ENCODE measurements around the gene STYX.

The STYX gene, protein sequence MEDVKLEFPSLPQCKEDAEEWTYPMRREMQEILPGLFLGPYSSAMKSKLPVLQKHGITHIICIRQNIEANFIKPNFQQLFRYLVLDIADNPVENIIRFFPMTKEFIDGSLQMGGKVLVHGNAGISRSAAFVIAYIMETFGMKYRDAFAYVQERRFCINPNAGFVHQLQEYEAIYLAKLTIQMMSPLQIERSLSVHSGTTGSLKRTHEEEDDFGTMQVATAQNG

DNA sequence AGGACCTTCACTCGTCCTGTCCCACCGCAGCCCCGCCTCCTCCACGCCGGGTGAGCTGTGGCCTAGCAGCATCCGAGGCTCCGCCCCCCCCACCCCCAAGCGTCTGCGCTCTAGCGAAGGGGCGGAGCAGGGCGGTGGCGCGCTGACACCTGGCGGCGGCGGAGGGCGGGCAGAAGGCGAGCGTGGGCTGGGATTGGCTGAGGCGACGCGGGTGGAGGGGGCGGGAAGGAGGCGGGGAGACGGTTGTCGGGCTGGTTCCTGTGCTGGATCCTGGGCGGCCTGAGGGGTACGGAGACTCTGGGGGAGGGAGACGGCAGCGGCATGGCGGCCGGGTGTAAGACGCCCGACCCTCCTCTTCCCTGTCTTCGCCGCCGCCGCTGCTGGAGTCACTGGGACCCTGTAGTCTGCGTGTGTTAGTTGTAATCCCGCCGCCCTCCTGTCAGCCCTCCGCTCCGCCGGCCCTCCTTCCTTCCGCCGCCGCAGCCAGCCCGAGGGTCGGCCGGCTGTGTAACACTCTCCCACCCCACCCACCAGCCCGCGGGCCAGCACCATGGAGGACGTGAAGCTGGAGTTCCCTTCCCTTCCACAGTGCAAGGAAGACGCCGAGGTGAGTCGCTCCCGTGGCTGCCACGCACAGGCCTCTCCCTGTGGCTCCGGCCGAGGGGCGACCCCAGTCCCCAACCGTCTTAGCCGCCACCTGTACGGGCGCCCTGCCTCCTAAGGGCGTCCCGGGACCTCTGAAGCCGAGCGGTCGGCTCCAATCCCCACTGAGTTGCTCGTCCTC lies at the start of gene STYX:
Gene STYX (plus strand): TSS at position 242 of the 784 bp plus-strand sequence. CDS start 309 bp downstream, at position 551.
- DNase-seq = peak; percentile 99

DNA sequence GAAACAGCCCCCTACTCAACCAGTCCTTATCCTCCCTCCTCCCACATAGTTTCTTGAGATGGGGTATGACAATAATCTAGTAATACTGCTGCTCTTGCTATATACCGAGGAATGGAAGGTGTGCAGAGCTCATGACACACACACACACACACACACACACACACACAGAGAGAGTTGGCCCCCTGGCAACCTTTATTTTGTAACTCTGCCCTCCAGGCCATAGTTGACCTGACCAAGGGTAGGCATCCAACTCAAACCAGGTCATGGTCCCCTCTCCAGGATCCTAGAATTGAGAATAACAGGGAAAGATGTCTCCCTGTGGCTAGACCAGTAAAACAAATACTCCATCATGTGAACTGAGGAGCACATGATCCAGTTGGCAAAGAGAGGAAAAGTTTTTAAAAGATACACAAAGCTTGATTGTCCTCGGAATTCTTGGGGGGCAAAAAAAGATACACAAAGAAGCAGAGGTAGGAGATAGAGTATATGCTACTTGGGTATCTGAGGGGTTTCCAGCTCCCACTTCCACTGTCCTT lies 45.9 kb upstream of the STYX start:
- no peak for DNase-seq

GRCh38 chr14:52686176-52686575 lies 43.8 kb upstream of the STYX start:
- DNase-seq = no peak

DNA sequence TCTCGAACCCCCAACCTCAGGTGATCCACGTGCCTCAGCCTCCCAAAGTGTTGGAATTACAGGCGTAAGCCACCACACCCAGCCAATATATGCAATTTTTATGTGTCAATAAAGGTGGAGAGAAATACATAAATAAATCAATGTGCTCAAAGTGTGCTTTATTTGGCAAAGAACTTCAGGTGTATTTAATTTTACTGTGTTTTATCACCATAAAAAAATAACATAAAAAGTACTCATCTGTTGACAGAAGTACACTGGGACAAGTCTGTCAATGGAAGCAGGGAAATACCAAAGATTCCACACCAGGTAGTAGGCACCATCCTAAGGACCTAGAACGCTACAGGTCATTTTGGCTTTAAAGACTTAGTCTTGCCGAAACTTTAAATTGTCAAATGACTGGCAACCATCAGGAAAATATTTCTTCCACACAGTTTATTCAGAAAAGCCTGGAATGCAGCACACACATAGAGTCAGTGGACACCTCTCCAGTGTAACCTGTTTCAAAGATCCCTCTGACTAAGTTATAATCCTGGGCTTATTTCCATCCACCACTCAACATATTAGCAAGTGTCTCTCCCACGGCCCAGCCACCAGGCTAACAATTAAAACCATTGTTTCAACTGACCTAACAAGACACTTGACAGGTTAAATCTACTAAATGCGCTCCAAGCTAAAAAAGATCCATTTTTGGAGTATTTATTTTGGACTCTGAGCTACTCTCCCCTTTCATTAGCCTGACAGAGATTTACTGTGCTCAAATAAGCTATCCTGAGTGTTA lies 38.8 kb upstream of the STYX start:
- DNase-seq = no peak

- DNase-seq = peak; percentile 68
Observed at GRCh38 chr14:52692248-52692962, 37.6 kb upstream of the STYX start.

DNA sequence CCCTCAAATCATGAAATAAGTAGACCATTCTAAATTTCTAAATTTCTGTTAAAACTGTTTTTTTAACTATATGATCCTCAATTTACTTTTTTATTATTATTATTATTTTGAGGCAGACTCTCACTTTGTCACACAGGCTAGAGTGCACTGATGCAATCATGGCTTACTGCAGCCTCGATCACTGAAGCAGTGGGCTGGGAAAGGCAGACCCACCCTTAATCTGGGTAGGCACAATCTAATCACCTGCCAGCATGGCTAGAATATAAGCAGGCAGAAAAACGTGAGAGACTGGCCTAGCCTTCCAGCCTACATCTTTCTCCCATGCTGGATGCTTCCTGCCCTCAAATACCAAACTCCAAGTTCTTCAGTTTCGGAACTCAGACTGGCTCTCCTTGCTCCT lies 36.9 kb upstream of the STYX start:
- no peak for DNase-seq

- DNase-seq = no peak
Observed at GRCh38 chr14:52693532-52693931, 36.4 kb upstream of the STYX start.

DNA sequence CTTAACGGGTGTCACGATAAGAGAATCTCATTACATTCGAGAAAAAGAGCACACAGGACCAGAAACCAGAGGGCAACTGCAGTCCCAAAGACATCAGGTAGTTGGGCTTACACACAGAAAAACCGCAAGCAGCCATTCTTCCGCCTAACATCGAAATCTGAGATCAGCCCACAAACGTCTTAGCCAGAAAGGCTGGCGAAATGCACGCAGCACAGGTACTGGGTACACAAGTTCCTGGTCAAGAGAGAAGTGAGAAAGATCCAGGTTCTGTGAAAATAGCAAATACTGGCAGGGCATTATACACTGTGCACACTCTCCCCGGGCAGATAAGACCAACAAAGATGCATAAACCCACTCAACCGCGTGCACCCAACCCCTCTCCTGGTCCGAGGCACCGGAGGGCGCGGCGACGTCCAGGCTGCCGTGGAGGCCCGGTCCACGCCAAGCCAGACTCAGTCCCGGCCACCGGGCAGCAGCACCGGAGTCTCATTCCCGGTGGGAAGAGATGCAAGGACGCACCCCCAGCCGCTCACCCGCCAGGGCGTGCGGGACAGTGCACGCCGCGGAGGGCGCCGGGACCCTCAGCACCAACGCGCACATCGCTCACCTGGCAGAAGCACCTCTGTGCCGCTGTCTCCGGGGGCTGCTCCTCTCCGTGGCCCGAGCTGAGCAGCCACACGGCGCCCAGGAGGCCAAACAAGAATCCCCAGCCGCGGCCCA lies 35.0 kb upstream of the STYX start:
- peak; percentile 56 for DNase-seq

- DNase-seq = peak; percentile 94
Observed at GRCh38 chr14:52695481-52696091, 34.4 kb upstream of the STYX start, which contains the start of gene ERO1A. ERO1A (minus strand) TSS chr14:52695558; CDS start chr14:52695481, 77 bp downstream.

DNA sequence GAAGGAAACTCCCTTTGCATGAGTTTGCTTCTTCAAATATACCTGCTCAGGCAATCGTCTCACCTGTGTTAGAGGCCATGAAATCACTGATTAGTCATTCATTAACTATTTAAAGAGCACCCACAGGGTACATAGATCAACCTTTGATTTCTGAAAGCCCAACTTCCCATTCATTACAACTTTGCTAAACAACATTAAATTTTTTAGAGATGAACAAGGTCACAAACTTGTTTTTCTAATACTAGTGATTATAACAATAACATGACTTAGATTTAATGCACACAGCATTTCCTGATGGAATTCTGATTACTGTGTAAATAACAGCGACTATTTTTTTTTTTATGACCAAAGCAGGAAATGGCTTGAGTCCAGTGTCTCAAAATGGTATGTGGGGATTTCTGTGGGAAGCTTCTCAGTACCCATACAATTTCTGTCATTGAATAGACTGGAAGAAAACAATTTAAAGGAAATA lies 29.2 kb upstream of the STYX start:
- no peak for DNase-seq

GRCh38 chr14:52701223-52701622 lies 28.7 kb upstream of the STYX start:
- peak; percentile 70 for DNase-seq

DNA sequence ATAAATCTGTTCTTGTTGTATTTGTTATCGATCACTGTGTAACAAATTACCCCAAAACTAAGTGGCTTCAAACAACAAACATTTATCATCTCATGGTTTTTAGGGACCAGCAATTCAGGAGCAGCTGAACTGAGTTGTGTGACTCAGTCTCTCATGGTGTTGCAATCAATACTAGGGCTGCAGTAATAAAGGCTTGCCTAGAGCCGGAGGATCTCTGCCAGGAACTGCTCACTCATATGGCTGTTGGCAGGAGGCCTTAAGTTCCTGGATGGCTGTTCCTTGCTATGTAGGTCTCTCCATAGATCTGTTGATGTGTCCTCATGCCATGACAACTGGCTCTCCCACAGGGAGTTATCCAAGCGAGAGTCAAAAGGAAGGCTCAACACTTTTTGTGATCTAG lies 26.7 kb upstream of the STYX start:
- DNase-seq = peak; percentile 87

DNA sequence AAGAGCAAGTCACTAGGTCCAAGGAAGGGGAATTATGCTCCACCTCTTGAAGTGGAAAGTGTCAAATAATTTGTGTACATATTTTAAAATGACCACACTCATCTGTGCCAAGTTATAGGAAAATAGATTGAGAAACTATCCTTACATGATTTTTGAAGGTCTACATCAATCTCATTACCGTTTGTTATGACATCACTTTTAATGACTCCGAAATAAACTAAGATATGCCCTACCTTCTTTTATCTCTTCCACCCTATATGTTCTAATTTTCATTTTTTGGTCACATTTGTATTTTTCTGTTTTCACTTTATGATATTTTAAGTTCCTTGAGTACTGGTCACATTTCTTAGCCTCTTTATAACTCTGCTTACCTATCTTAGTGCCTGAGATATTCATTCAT lies 26.3 kb upstream of the STYX start:
- DNase-seq = no peak

DNA sequence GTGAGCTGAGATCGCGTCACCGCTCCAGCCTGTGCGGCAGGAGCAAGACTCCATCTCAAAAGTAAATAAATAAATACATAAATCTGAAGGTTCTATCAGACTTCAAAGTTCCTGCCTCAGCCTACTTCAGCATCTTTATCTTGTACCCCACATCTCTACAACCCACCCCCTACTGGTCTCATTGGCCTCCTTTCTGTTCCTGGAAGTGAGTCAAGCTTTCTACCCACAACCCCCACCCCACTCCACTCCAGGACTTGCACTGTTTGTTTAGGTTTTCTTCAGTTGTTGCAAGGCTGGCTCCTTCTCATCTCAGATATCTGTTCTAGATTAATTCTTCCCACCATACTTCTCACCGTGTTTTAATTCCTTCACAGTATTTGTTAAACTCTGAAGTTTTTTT lies 23.7 kb upstream of the STYX start:
- no peak for DNase-seq

DNA sequence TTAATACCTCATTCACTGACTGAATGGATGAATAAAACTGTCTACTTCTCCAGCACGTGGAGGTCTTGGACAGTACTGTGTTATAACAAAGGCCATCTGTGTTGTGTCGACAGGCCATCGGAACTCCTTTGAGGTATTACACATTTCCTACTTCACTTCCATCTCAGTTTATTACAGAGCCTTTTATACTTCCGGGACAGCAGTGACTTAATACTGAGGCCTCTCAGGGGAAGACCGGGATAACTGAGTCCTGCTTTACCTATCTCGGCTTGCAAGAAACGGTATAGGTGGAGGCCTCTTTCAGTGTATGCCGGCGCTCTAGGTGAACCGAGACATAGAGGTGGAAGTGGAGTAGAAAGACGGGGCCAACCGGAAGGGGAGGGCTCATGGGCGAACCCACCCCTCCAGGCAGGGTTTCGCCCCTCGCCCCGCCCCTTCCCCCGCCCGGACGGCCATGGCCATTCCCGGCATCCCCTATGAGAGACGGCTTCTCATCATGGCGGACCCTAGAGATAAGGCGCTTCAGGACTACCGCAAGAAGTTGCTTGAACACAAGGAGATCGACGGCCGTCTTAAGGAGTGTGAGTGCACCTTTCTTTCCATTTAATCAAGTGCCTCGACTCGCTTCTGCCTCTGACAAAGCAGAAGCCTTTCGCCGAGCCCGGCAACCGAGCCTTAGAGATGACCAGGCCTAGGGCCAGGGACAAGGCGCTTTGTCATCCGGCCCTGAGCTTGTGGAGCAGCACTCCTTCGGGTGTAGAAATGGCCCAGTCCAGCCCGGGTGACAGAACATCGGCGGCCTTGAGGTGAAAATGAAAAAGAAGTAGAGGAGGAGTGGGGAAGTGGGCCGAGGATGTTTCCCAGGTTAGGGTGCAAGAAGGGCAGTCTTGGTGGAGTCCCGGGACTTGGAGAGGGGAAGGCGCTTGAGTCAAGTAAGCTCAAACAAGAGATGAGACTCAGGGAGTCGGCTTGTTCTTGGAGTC lies 23.0 kb upstream of the STYX start, which contains the start of gene PSMC6:
Gene PSMC6 (plus strand): TSS at position 477 of the 983 bp plus-strand sequence. CDS start 20 bp downstream, at position 497.
- DNase-seq = peak; percentile 93

DNA sequence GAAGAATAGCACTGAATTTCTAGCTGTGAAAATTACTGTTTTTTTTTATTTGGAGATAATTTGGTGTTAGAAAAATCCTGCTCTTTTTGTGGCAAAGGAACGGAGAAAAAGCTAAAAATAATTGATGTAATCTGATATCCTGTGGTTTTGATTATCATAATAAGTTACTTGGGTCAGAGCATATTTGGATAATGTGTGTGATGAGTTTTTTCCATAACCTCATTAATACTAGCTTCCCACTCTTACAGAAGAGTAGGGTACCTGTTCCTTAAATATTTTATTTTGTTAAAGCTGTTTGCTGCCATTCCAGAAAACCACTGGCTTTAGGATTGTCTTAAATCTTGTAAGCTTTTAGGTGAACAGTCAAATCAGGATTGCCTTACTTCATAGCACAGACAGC lies 18.3 kb upstream of the STYX start:
- DNase-seq = no peak

- DNase-seq = peak; percentile 78
Observed at GRCh38 chr14:52716155-52716554, 13.8 kb upstream of the STYX start.

DNA sequence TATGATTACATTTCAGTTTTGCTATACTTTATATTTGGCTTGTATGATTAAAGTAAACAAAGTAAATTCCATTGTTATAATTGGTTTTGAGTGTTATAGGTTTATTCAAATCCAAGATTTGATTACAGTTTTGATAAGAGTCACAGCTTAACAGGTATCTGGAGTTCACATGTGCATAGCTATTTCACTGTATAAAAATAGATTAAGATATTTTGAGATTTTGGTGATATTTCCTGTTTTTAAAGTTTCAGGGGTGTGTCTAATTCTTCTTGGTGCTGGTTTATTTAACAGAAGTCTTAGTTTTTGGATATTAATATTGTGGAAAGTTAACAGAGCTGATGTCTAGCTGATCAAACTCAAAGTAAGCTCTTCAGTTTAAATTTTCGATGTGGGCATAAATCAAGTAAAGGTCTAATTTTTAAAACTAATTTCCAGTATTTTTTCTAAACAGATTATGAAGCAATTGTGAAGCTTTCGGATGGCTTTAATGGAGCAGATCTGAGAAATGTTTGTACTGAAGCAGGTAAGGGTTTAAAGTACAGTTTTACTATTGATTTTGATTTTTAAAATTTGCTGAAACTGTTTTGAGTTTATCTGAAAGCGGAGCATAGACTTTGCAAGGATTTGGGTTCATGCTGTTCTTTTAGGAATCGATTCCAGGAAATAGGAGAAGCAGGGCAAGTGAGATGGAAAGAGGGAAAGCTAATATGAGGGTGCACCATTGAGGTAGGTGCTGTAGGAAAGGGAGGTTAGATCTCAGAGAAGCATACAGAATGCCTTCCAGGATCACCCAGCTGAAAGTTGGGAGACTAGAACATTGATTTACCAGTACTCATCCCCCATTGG lies 6.2 kb upstream of the STYX start:
- no peak for DNase-seq

DNA sequence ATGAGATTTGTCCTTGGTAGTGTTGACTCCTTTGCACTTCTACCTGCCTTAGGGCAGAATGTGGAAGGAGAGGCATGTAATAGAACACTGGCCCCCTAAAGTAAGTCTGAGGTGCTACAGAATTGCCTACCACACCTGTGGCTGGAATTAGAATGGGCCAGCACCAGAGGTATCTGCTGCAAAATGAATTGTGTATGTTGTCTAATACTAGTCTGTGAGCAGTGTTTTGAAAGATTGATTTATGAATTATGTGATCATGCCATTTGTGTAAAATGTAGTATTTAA lies 5.7 kb upstream of the STYX start:
- DNase-seq = no peak
